ENCODE data around the gene IL12A. TPM values are rescaled to one million over a fixed set of nuclear protein-coding genes. Genes with fewer than 3 reads are reported as not detected.

IL12A gene
- total RNA-seq, 4 donors from 2014 or later, result 0.30 TPM; not detected in 3

GRCh38 chr3:159992589-159992988, 4.0 kb downstream of the IL12A start:
- no peak for DNase-seq (ENCODE audit: low spot score in 2 of 2)
- 24% methylated on average over 1 of the region's 1 CpG for WGBS
- H3K27me3 ChIP-seq, result no peaks in the 10 kb centered on the region
- no peak overlapping the region for H3K27ac ChIP-seq
- peaks cover 10% of the 10 kb centered on the region for H3K4me1 ChIP-seq
- TF ChIP-seq POLR2AphosphoS5 (IDR thresholded peaks at IDR 0.05) (no peak), CTCF (IDR thresholded peaks at IDR 0.05) (no peak), POLR2A (IDR thresholded peaks at IDR 0.05) (no peak), EP300 (IDR thresholded peaks at IDR 0.05) (no peak)
- no peaks in the 10 kb centered on the region for H3K36me3 ChIP-seq
- no peaks in the 10 kb centered on the region for H3K9me3 ChIP-seq
- no peak overlapping the region for H3K4me3 ChIP-seq

GRCh38 chr3:159994182-159994581, 5.5 kb downstream of the IL12A start:
- TF ChIP-seq EP300 (IDR thresholded peaks at IDR 0.05) (no peak), POLR2AphosphoS5 (IDR thresholded peaks at IDR 0.05) (no peak), CTCF (IDR thresholded peaks at IDR 0.05) (no peak), POLR2A (IDR thresholded peaks at IDR 0.05) (no peak)
- Histone ChIP-seq H3K36me3 (no peaks in the 10 kb centered on the region), H3K27me3 (no peaks in the 10 kb centered on the region), H3K9me3 (no peaks in the 10 kb centered on the region), H3K4me3 (no peak overlapping the region), H3K4me1 (peaks cover 1% of the 10 kb centered on the region), H3K27ac (no peak overlapping the region)
- WGBS, result 73% methylated on average over 4 of the region's 4 CpGs
- DNase-seq (ENCODE audit: low spot score in 2 of 2), result no peak

GRCh38 chr3:159995091-159995490, 6.5 kb downstream of the IL12A start:
- H3K27ac ChIP-seq, result no peak overlapping the region
- H3K4me1 ChIP-seq, result no peaks in the 10 kb centered on the region
- TF ChIP-seq EP300 (IDR thresholded peaks at IDR 0.05), result no peak
- TF ChIP-seq CTCF (IDR thresholded peaks at IDR 0.05), result no peak
- no peak for TF ChIP-seq POLR2A (IDR thresholded peaks at IDR 0.05)
- TF ChIP-seq POLR2AphosphoS5 (IDR thresholded peaks at IDR 0.05), result no peak
- 91% methylated on average over 1 of the region's 1 CpG for WGBS
- H3K36me3 ChIP-seq, result no peaks in the 10 kb centered on the region
- H3K4me3 ChIP-seq, result no peak overlapping the region
- no peaks in the 10 kb centered on the region for H3K27me3 ChIP-seq
- no peak for DNase-seq (ENCODE audit: low spot score in 2 of 2)
- H3K9me3 ChIP-seq, result no peaks in the 10 kb centered on the region

- Histone ChIP-seq H3K27me3 (no peaks in the 10 kb centered on the region), H3K36me3 (no peaks in the 10 kb centered on the region), H3K4me3 (no peak overlapping the region), H3K27ac (no peak overlapping the region), H3K9me3 (no peaks in the 10 kb centered on the region), H3K4me1 (no peaks in the 10 kb centered on the region)
- TF ChIP-seq CTCF (IDR thresholded peaks at IDR 0.05) (no peak), EP300 (IDR thresholded peaks at IDR 0.05) (no peak), POLR2A (IDR thresholded peaks at IDR 0.05) (no peak), POLR2AphosphoS5 (IDR thresholded peaks at IDR 0.05) (no peak)
- no peak for DNase-seq (ENCODE audit: low spot score in 2 of 2)
These were observed 7.4 kb downstream of the IL12A start for GRCh38 chr3:159996018-159996417.

GRCh38 chr3:159996959-159997358, 8.3 kb downstream of the IL12A start:
- Histone ChIP-seq H3K27ac (no peak overlapping the region), H3K27me3 (no peaks in the 10 kb centered on the region), H3K36me3 (no peaks in the 10 kb centered on the region), H3K4me1 (peaks cover 3% of the 10 kb centered on the region), H3K4me3 (no peak overlapping the region), H3K9me3 (no peaks in the 10 kb centered on the region)
- 89% methylated on average over 7 of the region's 7 CpGs for WGBS
- no peak for TF ChIP-seq CTCF (IDR thresholded peaks at IDR 0.05)
- TF ChIP-seq POLR2A (IDR thresholded peaks at IDR 0.05), result no peak
- no peak for TF ChIP-seq EP300 (IDR thresholded peaks at IDR 0.05)
- TF ChIP-seq POLR2AphosphoS5 (IDR thresholded peaks at IDR 0.05), result no peak
- DNase-seq (ENCODE audit: low spot score in 2 of 2), result no peak

Data from suprapubic skin (tissue), 4 donors.